Activated CD4-positive, CD25-positive, alpha-beta regulatory T cell treated with anti-CD3 and anti-CD28 coated beads, Interleukin-2, amount 50 U/mL, for 72 hours (primary cell): ENCODE results near the gene FRMPD4.

ENCODE experiments used
- DNase-seq: peaks from one replicate; pipeline ENCODE4 v3.0.0; 2021

FRMPD4 gene

GRCh38 chrX:12307961-12308360 lies 169.7 kb downstream of the FRMPD4 start:
- no peak for DNase-seq

GRCh38 chrX:12308420-12308819 lies 170.1 kb downstream of the FRMPD4 start:
- DNase-seq, result no peak

GRCh38 chrX:12309040-12309743 lies 170.9 kb downstream of the FRMPD4 start:
- DNase-seq, result no peak

- no peak for DNase-seq
These were observed 171.4 kb downstream of the FRMPD4 start for GRCh38 chrX:12309744-12310076.

GRCh38 chrX:12314651-12315050 lies 176.4 kb downstream of the FRMPD4 start:
- no peak for DNase-seq

GRCh38 chrX:12315526-12315925 lies 177.3 kb downstream of the FRMPD4 start:
- DNase-seq, result no peak

- DNase-seq, result no peak
These were observed 180.8 kb downstream of the FRMPD4 start for GRCh38 chrX:12319003-12319519.

GRCh38 chrX:12319992-12320391 lies 181.7 kb downstream of the FRMPD4 start:
- DNase-seq, result no peak

GRCh38 chrX:12322031-12322430 lies 183.8 kb downstream of the FRMPD4 start:
- DNase-seq, result no peak

GRCh38 chrX:12325171-12325570 lies 186.9 kb downstream of the FRMPD4 start:
- DNase-seq, result no peak

- no peak for DNase-seq
These were observed 189.6 kb downstream of the FRMPD4 start for GRCh38 chrX:12327836-12328235.

GRCh38 chrX:12329476-12329875 lies 191.2 kb downstream of the FRMPD4 start:
- no peak for DNase-seq

GRCh38 chrX:12330841-12331240 lies 192.6 kb downstream of the FRMPD4 start:
- no peak for DNase-seq

GRCh38 chrX:12332786-12333347 lies 194.6 kb downstream of the FRMPD4 start:
- no peak for DNase-seq

- DNase-seq, result no peak
These were observed 201.6 kb downstream of the FRMPD4 start for GRCh38 chrX:12339921-12340320.

GRCh38 chrX:12344954-12345353 lies 206.7 kb downstream of the FRMPD4 start:
- no peak for DNase-seq

- no peak for DNase-seq
These were observed 210.9 kb downstream of the FRMPD4 start for GRCh38 chrX:12349201-12349600.

- no peak for DNase-seq
These were observed 214.6 kb downstream of the FRMPD4 start for GRCh38 chrX:12352922-12353321.

- no peak for DNase-seq
These were observed 222.1 kb downstream of the FRMPD4 start for GRCh38 chrX:12360383-12360782.

GRCh38 chrX:12360986-12361598 lies 222.8 kb downstream of the FRMPD4 start:
- DNase-seq, result no peak

- no peak for DNase-seq
These were observed 224.9 kb downstream of the FRMPD4 start for GRCh38 chrX:12363216-12363615.

GRCh38 chrX:12366440-12366839 lies 228.2 kb downstream of the FRMPD4 start:
- no peak for DNase-seq

- no peak for DNase-seq
These were observed 229.0 kb downstream of the FRMPD4 start for GRCh38 chrX:12367254-12367653.

GRCh38 chrX:12370497-12370986 lies 232.3 kb downstream of the FRMPD4 start:
- DNase-seq, result no peak
